ENCODE data around the gene KIF25. TPM values are rescaled to one million over a fixed set of nuclear protein-coding genes. Genes with fewer than 3 reads are reported as not detected.

KIF25 gene
- total RNA-seq, 4 donors from 2014 or later = 0.17 TPM; not detected in 3

DNA sequence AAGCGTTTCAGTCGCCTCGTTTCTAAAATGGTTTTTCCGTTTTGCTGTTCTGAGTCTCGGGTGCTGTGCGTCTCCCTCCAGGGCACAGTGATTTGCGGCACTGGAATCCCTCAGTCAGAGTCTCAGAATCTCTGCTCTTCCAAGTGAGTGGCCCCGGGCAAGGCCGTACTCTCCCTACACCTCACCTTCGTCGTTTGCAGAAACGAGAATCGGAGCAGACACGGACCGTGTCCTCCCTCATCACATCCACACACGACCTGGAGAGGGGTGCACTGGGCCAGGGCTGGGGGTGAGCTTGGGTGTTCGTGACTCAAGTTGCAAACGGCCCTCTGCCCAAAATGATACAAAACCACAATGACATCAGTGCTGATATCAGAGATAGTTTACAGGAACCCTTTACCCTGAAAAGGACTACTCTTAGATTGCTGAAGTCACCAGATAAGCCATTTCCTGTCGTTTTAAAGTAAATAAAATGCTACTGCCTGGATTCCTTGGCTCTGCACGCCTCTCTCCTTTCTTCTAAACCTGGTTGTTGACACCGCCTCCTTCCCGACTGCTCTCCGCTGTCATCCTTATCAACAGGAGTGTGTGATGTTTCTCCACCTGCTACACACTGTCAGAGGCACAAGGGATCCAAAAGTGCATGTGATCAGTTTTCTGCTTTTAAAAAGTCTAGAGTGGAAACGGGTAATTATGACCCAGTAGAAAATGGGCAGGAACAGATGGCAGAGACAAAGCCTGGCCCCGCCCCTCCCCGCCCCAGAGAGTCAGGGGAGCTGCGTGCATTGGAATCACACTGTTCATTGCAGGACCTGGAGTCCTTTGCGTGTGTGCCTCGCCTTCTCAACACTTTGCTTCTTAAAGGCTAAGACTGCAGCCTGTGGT lies 38.4 kb downstream of the KIF25 start:
- intact Hi-C loops (cut with DNase I) = no loop called here
- Histone ChIP-seq H3K27me3 (no peaks in the 10 kb centered on the region), H3K36me3 (no peaks in the 10 kb centered on the region), H3K27ac (replicated peaks in 1 of 4) (peak overlapping the region; percentile 61 to 79 (median 72)), H3K4me3 (peak overlapping the region; percentile 47 to 62 (median 49)), H3K4me1 (peaks cover 16 to 20% (median 20%) of the 10 kb centered on the region in 4 donors), H3K9me3 (peaks cover 0 to 19% (median 5%) of the 10 kb centered on the region in 4 donors)
- no peak for DNase-seq (ENCODE audit: extremely low spot score)
- no peak for TF ChIP-seq EP300 (IDR thresholded peaks at IDR 0.05)
- TF ChIP-seq POLR2A (IDR thresholded peaks at IDR 0.05; ENCODE audit: low read depth) = no peak
- peak in 1 of 2 donors; percentile 52 for TF ChIP-seq POLR2AphosphoS5 (IDR thresholded peaks at IDR 0.05)
- no peak for TF ChIP-seq CTCF (IDR thresholded peaks at IDR 0.05)
- WGBS = 53% methylated on average over 24 of the region's 29 CpGs

DNA sequence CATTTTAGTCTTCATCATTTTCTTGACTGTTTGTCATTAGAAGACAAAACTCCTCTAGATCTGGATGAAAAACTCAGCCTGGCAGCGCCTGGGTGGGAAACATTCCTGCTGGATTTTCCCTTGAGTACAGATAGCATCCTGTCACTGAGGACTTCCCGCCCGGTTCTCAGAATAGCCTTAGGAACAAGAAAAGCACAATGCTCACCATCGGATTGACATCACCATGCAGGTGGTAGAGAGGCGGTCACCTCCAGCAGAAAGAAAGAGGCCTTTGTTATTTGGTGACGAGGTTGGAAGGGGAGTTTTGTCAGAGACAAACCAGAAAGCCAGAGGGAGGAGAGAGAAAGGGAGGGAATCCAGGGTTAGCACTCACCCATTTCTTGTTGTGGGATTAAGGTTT lies 39.8 kb downstream of the KIF25 start:
- no peak for DNase-seq (ENCODE audit: extremely low spot score)
- Histone ChIP-seq H3K4me3 (no peak overlapping the region), H3K36me3 (no peaks in the 10 kb centered on the region), H3K9me3 (peaks cover 0 to 21% (median 5%) of the 10 kb centered on the region in 4 donors), H3K27ac (replicated peaks in 1 of 4) (peak overlapping the region in 2 of 4 donors; percentile 11 to 79), H3K27me3 (no peaks in the 10 kb centered on the region), H3K4me1 (peaks cover 14 to 19% (median 18%) of the 10 kb centered on the region in 4 donors)
- WGBS = 88% methylated on average over 6 of the region's 6 CpGs
- intact Hi-C loops (cut with DNase I) = no loop called here
- TF ChIP-seq CTCF (IDR thresholded peaks at IDR 0.05) (no peak), POLR2A (IDR thresholded peaks at IDR 0.05; ENCODE audit: low read depth) (no peak), EP300 (IDR thresholded peaks at IDR 0.05) (no peak), POLR2AphosphoS5 (IDR thresholded peaks at IDR 0.05) (peak; percentile 26 to 52)

DNA sequence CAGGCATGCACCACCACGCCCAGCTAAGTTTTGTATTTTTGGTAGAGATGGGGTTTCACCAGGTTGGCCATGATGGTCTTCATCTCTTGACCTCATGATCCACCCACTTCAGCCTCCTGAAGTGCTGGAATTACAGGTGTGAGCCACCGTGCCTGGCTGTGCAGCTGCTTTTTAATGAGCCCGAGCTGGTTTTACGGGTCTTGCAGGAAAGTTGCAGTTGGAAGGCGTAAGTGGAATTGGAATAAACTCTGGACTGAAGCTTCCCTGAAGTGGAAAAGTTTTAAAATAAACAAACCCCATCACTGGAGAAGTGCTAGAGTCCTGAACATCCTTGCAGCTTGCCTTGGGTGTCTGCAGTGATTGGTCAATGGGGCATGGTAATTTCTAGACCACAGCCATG lies 40.4 kb downstream of the KIF25 start:
- TF ChIP-seq EP300 (IDR thresholded peaks at IDR 0.05) = no peak
- TF ChIP-seq POLR2AphosphoS5 (IDR thresholded peaks at IDR 0.05) = no peak
- TF ChIP-seq CTCF (IDR thresholded peaks at IDR 0.05) = no peak
- TF ChIP-seq POLR2A (IDR thresholded peaks at IDR 0.05; ENCODE audit: low read depth) = no peak
- Histone ChIP-seq H3K4me3 (no peak overlapping the region), H3K4me1 (peaks cover 13 to 19% (median 15%) of the 10 kb centered on the region in 4 donors), H3K36me3 (no peaks in the 10 kb centered on the region), H3K27ac (replicated peaks in 1 of 4) (peak overlapping the region in 2 of 4 donors; percentile 4 to 11), H3K27me3 (no peaks in the 10 kb centered on the region), H3K9me3 (peaks cover 0 to 21% (median 5%) of the 10 kb centered on the region in 4 donors)
- WGBS = 85% methylated on average over 4 of the region's 5 CpGs
- no peak for DNase-seq (ENCODE audit: extremely low spot score)
- intact Hi-C loops (cut with DNase I) = no loop called here

DNA sequence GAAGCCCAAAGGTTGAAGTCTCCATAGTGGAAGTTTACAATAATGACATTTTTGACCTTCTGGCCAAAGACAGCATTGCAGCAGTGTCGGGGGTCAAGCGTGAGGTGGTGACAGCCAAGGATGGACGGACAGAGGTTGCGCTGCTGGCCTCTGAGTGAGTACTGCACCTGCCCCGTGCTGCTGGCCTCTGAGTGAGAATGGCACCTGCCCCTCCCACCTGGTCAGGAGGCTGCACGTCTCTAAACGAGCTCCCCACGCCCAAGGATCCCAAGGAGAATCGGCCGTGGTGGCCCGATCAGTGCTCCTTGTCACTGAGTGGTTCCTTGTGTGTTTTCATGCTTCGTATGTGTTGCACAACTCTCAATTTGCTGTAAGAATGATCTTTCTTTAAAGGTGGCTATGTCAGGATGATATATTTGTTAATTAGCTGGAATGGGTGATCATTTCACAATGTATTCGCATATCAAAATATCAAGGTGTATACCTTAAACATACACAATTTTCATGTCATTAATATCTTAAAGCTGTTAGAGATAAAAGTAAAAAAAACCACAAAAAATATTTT lies 41.2 kb downstream of the KIF25 start:
- Histone ChIP-seq H3K27ac (replicated peaks in 1 of 4) (no peak overlapping the region), H3K4me1 (peaks cover 10 to 19% (median 14%) of the 10 kb centered on the region in 4 donors), H3K36me3 (no peaks in the 10 kb centered on the region), H3K27me3 (no peaks in the 10 kb centered on the region), H3K9me3 (peaks cover 0 to 21% (median 5%) of the 10 kb centered on the region in 4 donors), H3K4me3 (no peak overlapping the region)
- WGBS = 96% methylated on average over 13 of the region's 13 CpGs
- TF ChIP-seq POLR2AphosphoS5 (IDR thresholded peaks at IDR 0.05) (no peak), POLR2A (IDR thresholded peaks at IDR 0.05; ENCODE audit: low read depth) (no peak), CTCF (IDR thresholded peaks at IDR 0.05) (no peak), EP300 (IDR thresholded peaks at IDR 0.05) (no peak)
- intact Hi-C loops (cut with DNase I) = no loop called here
- no peak for DNase-seq (ENCODE audit: extremely low spot score)
